Measurements from ENCODE around the gene DDX25.

GRCh38 chr11:125892071-125892470, 12.2 kb upstream of the DDX25 start:
- TF ChIP-seq CTCF (conservative IDR thresholded peaks at IDR 0.05; ENCODE audit: low read depth, low read length), result no peak
- no peak for TF ChIP-seq EZH2 (IDR thresholded peaks at IDR 0.05; ENCODE audit: borderline replicate concordance, low read depth, low read length, poor library complexity, severe bottlenecking)

Measured in A673 (cell line).